ENCODE measurements around the gene MBLAC1. TPM values are rescaled to one million over a fixed set of nuclear protein-coding genes. Genes with fewer than 3 reads are reported as not detected.
A peak's percentile ranks its signal among the peaks of the same experiment; 100 is the strongest.

Gene MBLAC1
- total RNA-seq, 4 donors from 2014 or later: 3.0 to 12.5 (median 6.1) TPM

- 81% methylated on average over 5 of the region's 5 CpGs; no CpG with 5 or more reads in 1 of the 2 donors for WGBS, 2 donors
- no peak overlapping the region for H3K4me3 ChIP-seq (replicated peaks in 1 of 3)
- peaks cover 13% of the 10 kb centered on the region in 2 donors for H3K4me1 ChIP-seq
- no peak for DNase-seq
- H3K9me3 ChIP-seq: no peaks in the 10 kb centered on the region
- peaks cover 0 to 8% of the 10 kb centered on the region in 2 donors for H3K36me3 ChIP-seq
- H3K27ac ChIP-seq: no peak overlapping the region
- intact Hi-C loops (cut with DNase I): no loop called here
- no peaks in the 10 kb centered on the region for H3K27me3 ChIP-seq
- no peak for TF ChIP-seq POLR2A (IDR thresholded peaks at IDR 0.05)
Measured at GRCh38 chr7:100157069-100157333, 30.2 kb downstream of the MBLAC1 start.

GRCh38 chr7:100157334-100158228 is 30.8 kb downstream of the MBLAC1 start:
- intact Hi-C loops (cut with DNase I): no loop called here
- peak; percentile 49 to 51 for DNase-seq
- peak overlapping the region; percentile 63 to 69 (median 67) for H3K27ac ChIP-seq
- whole genome bisulfite sequencing, 2 donors: 14 to 24% methylated on average over 19 to 28 of the region's 32 CpGs
- peaks cover 13% of the 10 kb centered on the region in 2 donors for H3K4me1 ChIP-seq
- peaks cover 0 to 8% of the 10 kb centered on the region in 2 donors for H3K36me3 ChIP-seq
- H3K9me3 ChIP-seq: no peaks in the 10 kb centered on the region
- TF ChIP-seq CTCF (IDR thresholded peaks at IDR 0.05): no peak
- TF ChIP-seq POLR2A (IDR thresholded peaks at IDR 0.05): no peak
- no peaks in the 10 kb centered on the region for H3K27me3 ChIP-seq
- H3K4me3 ChIP-seq (replicated peaks in 1 of 3): peak overlapping the region; percentile 77 to 97 (median 92)

GRCh38 chr7:100158229-100159098 is 31.7 kb downstream of the MBLAC1 start, which contains the start of gene TRAPPC14:
TRAPPC14 (minus strand) TSS chr7:100158723; CDS start chr7:100158499, 224 bp downstream.
- intact Hi-C loops (cut with DNase I): no loop called here
- Histone ChIP-seq H3K4me1 (peaks cover 13% of the 10 kb centered on the region in 2 donors), H3K4me3 (replicated peaks in 1 of 3) (peak within 1 kb of the TSS; percentile 77 to 97 (median 92)), H3K27me3 (no peaks in the 10 kb centered on the region), H3K36me3 (peaks cover 0 to 8% of the 10 kb centered on the region in 2 donors), H3K9me3 (no peaks in the 10 kb centered on the region), H3K27ac (peak within 1 kb of the TSS; percentile 63 to 69 (median 67))
- peak in 1 of 2 donors; percentile 74 for TF ChIP-seq POLR2A (IDR thresholded peaks at IDR 0.05)
- no peak for TF ChIP-seq CTCF (IDR thresholded peaks at IDR 0.05)
- WGBS, 2 donors: 2 to 3% methylated on average over 17 to 48 of the region's 87 CpGs
- DNase-seq: peak; percentile 96

- no peak for DNase-seq
- H3K36me3 ChIP-seq: peaks cover 0 to 5% of the 10 kb centered on the region in 2 donors
- no peaks in the 10 kb centered on the region for H3K27me3 ChIP-seq
- TF ChIP-seq POLR2A (IDR thresholded peaks at IDR 0.05) (no peak), CTCF (IDR thresholded peaks at IDR 0.05) (no peak)
- intact Hi-C loops (cut with DNase I): no loop called here
- H3K27ac ChIP-seq: peak overlapping the region; percentile 63 to 69 (median 67)
- WGBS, 2 donors: 69 to 70% methylated on average over 7 of the region's 7 CpGs
- H3K4me3 ChIP-seq (replicated peaks in 1 of 3): peak overlapping the region; percentile 77 to 97 (median 92)
- peaks cover 13% of the 10 kb centered on the region in 2 donors for H3K4me1 ChIP-seq
- no peaks in the 10 kb centered on the region for H3K9me3 ChIP-seq
Measured at GRCh38 chr7:100159099-100159623, 32.4 kb downstream of the MBLAC1 start.

GRCh38 chr7:100160067-100160466 is 33.3 kb downstream of the MBLAC1 start:
- Histone ChIP-seq H3K27ac (no peak overlapping the region), H3K27me3 (no peaks in the 10 kb centered on the region), H3K9me3 (no peaks in the 10 kb centered on the region), H3K4me1 (peaks cover 13% of the 10 kb centered on the region in 2 donors), H3K36me3 (peaks cover 0 to under 1% of the 10 kb centered on the region in 2 donors), H3K4me3 (replicated peaks in 1 of 3) (no peak overlapping the region)
- intact Hi-C loops (cut with DNase I): no loop called here
- TF ChIP-seq CTCF (IDR thresholded peaks at IDR 0.05): no peak
- no peak for TF ChIP-seq POLR2A (IDR thresholded peaks at IDR 0.05)
- no peak for DNase-seq
- WGBS, 2 donors: 91 to 95% methylated on average over 13 to 17 of the region's 18 CpGs
